Measurements from ENCODE around the gene PLEKHO2. TPM values are rescaled to one million over a fixed set of nuclear protein-coding genes. Genes with fewer than 3 reads are reported as not detected.
"Not testable (repeated sequence)": the region's sequence is repeated elsewhere in the genome, so short reads cannot be mapped to it uniquely, and the experiment has no call there.

The PLEKHO2 gene
- 10 to 100 TPM; 21.9 to 83.0 (median 51.3) TPM for total RNA-seq

- peak; percentile 92 to 94 for ATAC-seq (ENCODE audit: low FRiP score in 2 of 2)
- DNase-seq = peak; percentile 96 to 97
- peaks cover 39 to 61% (median 50%) of the 10 kb centered on the region in 4 donors for H3K4me1 ChIP-seq
- H3K27me3 ChIP-seq = no peaks in the 10 kb centered on the region
- 0 to 2% methylated on average over 3 to 16 of the region's 75 CpGs for WGBS, 2 donors
- peak; percentile 86 to 94 for TF ChIP-seq POLR2AphosphoS5 (IDR thresholded peaks at IDR 0.05)
- TF ChIP-seq CTCF (IDR thresholded peaks at IDR 0.05) = peak in 5 of 6 experiments; percentile 17 to 61 (median 43)
- peak in 3 of 4 donors; percentile 60 to 85 (median 74) for TF ChIP-seq POLR2A (IDR thresholded peaks at IDR 0.05)
- TF ChIP-seq EP300 (IDR thresholded peaks at IDR 0.05) = peak in 1 of 4 donors; percentile 6
- H3K4me3 ChIP-seq = peak within 1 kb of the TSS; percentile 61 to 99 (median 93)
- no peaks in the 10 kb centered on the region for H3K9me3 ChIP-seq
- peaks cover 0 to 1% (median under 1%) of the 10 kb centered on the region in 4 donors for H3K36me3 ChIP-seq
- peak within 1 kb of the TSS; percentile 93 to 99 (median 96) for H3K27ac ChIP-seq
Measured at GRCh38 chr15:64841344-64842095, at the start of gene PLEKHO2. PLEKHO2 (plus strand) TSS chr15:64841915; CDS start chr15:64842017, 102 bp downstream.

- WGBS, 2 donors = 81 to 87% methylated on average over 3 of the region's 3 CpGs
- no peak for TF ChIP-seq POLR2A (IDR thresholded peaks at IDR 0.05)
- no peak for TF ChIP-seq POLR2AphosphoS5 (IDR thresholded peaks at IDR 0.05)
- TF ChIP-seq EP300 (IDR thresholded peaks at IDR 0.05) = no peak
- no peak for TF ChIP-seq CTCF (IDR thresholded peaks at IDR 0.05)
Measured at GRCh38 chr15:64792282-64792681, 49.4 kb upstream of the PLEKHO2 start.

GRCh38 chr15:64795299-64795698 lies 46.4 kb upstream of the PLEKHO2 start:
- not testable (repeated sequence) for H3K27me3 ChIP-seq; H3K9me3 ChIP-seq; H3K4me3 ChIP-seq; H3K4me1 ChIP-seq; DNase-seq; H3K27ac ChIP-seq; H3K36me3 ChIP-seq; ATAC-seq (ENCODE audit: low FRiP score in 2 of 2)
- 90 to 92% methylated on average over 7 of the region's 7 CpGs for WGBS, 2 donors

More at GRCh38 chr15:64792282-64792681, 49.4 kb upstream of the PLEKHO2 start:
- no peaks in the 10 kb centered on the region for H3K36me3 ChIP-seq
- DNase-seq (no peak), ATAC-seq (ENCODE audit: low FRiP score in 2 of 2) (no peak)
- no peaks in the 10 kb centered on the region for H3K9me3 ChIP-seq
- no peaks in the 10 kb centered on the region for H3K27me3 ChIP-seq
- no peak overlapping the region for H3K4me3 ChIP-seq
- H3K27ac ChIP-seq = no peak overlapping the region
- H3K4me1 ChIP-seq = no peaks in the 10 kb centered on the region

- not testable (repeated sequence) for ATAC-seq (ENCODE audit: low FRiP score in 2 of 2); H3K36me3 ChIP-seq; DNase-seq; H3K9me3 ChIP-seq; H3K4me3 ChIP-seq; H3K27me3 ChIP-seq; H3K4me1 ChIP-seq; H3K27ac ChIP-seq
- WGBS, 2 donors = 91 to 99% methylated on average over 8 to 9 of the region's 9 CpGs
Measured at GRCh38 chr15:64795921-64796320, 45.8 kb upstream of the PLEKHO2 start.

GRCh38 chr15:64798905-64799304 lies 42.8 kb upstream of the PLEKHO2 start:
- H3K4me1 ChIP-seq; H3K27me3 ChIP-seq; H3K4me3 ChIP-seq; DNase-seq; ATAC-seq (ENCODE audit: low FRiP score in 2 of 2); H3K27ac ChIP-seq; H3K9me3 ChIP-seq; H3K36me3 ChIP-seq: not testable (repeated sequence)
- WGBS, 2 donors = no CpG with 5 or more reads among the region's 29 CpGs

- ATAC-seq (ENCODE audit: low FRiP score in 2 of 2) (no peak), DNase-seq (no peak)
- H3K27ac ChIP-seq = no peak overlapping the region
- no peak for TF ChIP-seq CTCF (IDR thresholded peaks at IDR 0.05)
- TF ChIP-seq POLR2A (IDR thresholded peaks at IDR 0.05) = no peak
- TF ChIP-seq EP300 (IDR thresholded peaks at IDR 0.05) = no peak
- no peak for TF ChIP-seq POLR2AphosphoS5 (IDR thresholded peaks at IDR 0.05)
- H3K9me3 ChIP-seq = no peaks in the 10 kb centered on the region
- H3K36me3 ChIP-seq = no peaks in the 10 kb centered on the region
- H3K4me1 ChIP-seq = no peaks in the 10 kb centered on the region
- H3K4me3 ChIP-seq = no peak overlapping the region
- no peaks in the 10 kb centered on the region for H3K27me3 ChIP-seq
- 93 to 94% methylated on average over 2 of the region's 2 CpGs for WGBS, 2 donors
Measured at GRCh38 chr15:64800476-64800875, 41.2 kb upstream of the PLEKHO2 start.
